GM23338 (cell line): Measurements from ENCODE around the gene IBSP. TPM values are rescaled to one million over a fixed set of nuclear protein-coding genes. Genes with fewer than 3 reads are reported as not detected.

ENCODE experiments used
- ATAC-seq: fragments of 200-7000 bp; cut with Tn5 transposase; 3 replicates; pipeline ENCODE4 v1.9.1; 2020
- DNase-seq: peaks from one replicate; pipeline ENCODE4 v3.0.0-alpha.2; 2015; ENCODE audit warnings: low spot score
- H2AFZ ChIP-seq: fragments of 200-600 bp; sonication (generic); 2 replicates; pipeline ENCODE4 v1.8.0; 2016; ENCODE audit warnings: antibody characterized with exemption, mild to moderate bottlenecking, moderate library complexity
- H3F3A ChIP-seq: fragments of 200-600 bp; sonication (generic); replicated peaks from 2 replicates; pipeline ENCODE4 v1.8.0; 2017; ENCODE audit warnings: antibody characterized with exemption, mixed run types, low read depth
- H3K27ac ChIP-seq: fragments of 200-600 bp; sonication (generic); 2 replicates; pipeline ENCODE4 v1.6.1; 2016; ENCODE audit warnings: low read depth
- H3K27me3 ChIP-seq: fragments of 200-600 bp; sonication (generic); 2 replicates; pipeline ENCODE4 v1.8.0; 2016; ENCODE audit warnings: mild to moderate bottlenecking, mixed run types, moderate library complexity; ENCODE audit not compliant: insufficient read depth
- H3K36me3 ChIP-seq: fragments of 200-600 bp; sonication (generic); 2 replicates; pipeline ENCODE4 v1.8.0; 2016; ENCODE audit warnings: mild to moderate bottlenecking; ENCODE audit not compliant: insufficient read depth
- H3K4me1 ChIP-seq: fragments of 200-600 bp; sonication (generic); 2 replicates; pipeline ENCODE4 v1.8.0; 2016; ENCODE audit warnings: mild to moderate bottlenecking, moderate library complexity; ENCODE audit not compliant: insufficient read depth
- H3K4me2 ChIP-seq: fragments of 200-600 bp; sonication (generic); 2 replicates; pipeline ENCODE4 v1.7.1; 2017; ENCODE audit warnings: mixed run types
- H3K4me3 ChIP-seq: fragments of 200-600 bp; sonication (generic); 2 replicates; pipeline ENCODE4 v1.6.1; 2016; ENCODE audit warnings: mixed run types
- H3K79me2 ChIP-seq: fragments of 200-600 bp; sonication (generic); replicated peaks from 2 replicates; pipeline ENCODE4 v1.8.0; 2017; ENCODE audit warnings: mild to moderate bottlenecking; ENCODE audit not compliant: insufficient read depth
- H3K9me2 ChIP-seq: fragments of 200-600 bp; sonication (generic); 2 replicates; pipeline ENCODE4 v1.8.0; 2017; ENCODE audit not compliant: insufficient read depth
- H4K20me1 ChIP-seq: fragments of 200-600 bp; sonication (generic); replicated peaks from 2 replicates; pipeline ENCODE4 v1.8.0; 2017; ENCODE audit warnings: mild to moderate bottlenecking; ENCODE audit not compliant: insufficient read depth
- H3K27ac Mint-ChIP-seq: 2 replicates; pipeline ENCODE4 v1.8.0; 2020; ENCODE audit warnings: inconsistent platforms, mild to moderate bottlenecking, moderate library complexity, mixed read lengths
- H3K27me3 Mint-ChIP-seq: 3 replicates; pipeline ENCODE4 v1.8.0; 2022; ENCODE audit warnings: low read depth, mild to moderate bottlenecking, moderate library complexity, mixed read lengths, inconsistent platforms; ENCODE audit not compliant: insufficient read depth, poor library complexity
- H3K36me3 Mint-ChIP-seq: 3 replicates; pipeline ENCODE4 v1.8.0; 2021; ENCODE audit warnings: low read depth, mild to moderate bottlenecking, inconsistent platforms, moderate library complexity, mixed read lengths
- H3K4me1 Mint-ChIP-seq: 3 replicates; pipeline ENCODE4 v1.8.0; 2020; ENCODE audit warnings: mild to moderate bottlenecking, inconsistent platforms, mixed read lengths
- H3K4me3 Mint-ChIP-seq: 3 replicates; pipeline ENCODE4 v1.8.0; 2021; ENCODE audit warnings: moderate library complexity, mild to moderate bottlenecking, inconsistent platforms, mixed read lengths
- H3K9me3 Mint-ChIP-seq: 3 replicates; pipeline ENCODE4 v1.8.0; 2020; ENCODE audit warnings: moderate library complexity, mild to moderate bottlenecking, inconsistent platforms, mixed read lengths
- CREB1 ChIP-seq: fragments of 250-450 bp; sonication (Bioruptor Pico); IDR thresholded peaks from 2 replicates; pipeline ENCODE4 v1.5.0; 2020; ENCODE audit warnings: low read depth, mild to moderate bottlenecking, moderate library complexity
- CTCF ChIP-seq, 2 experiments: fragments of 200-600 bp in 1 of 2; sonication (generic) in 1 of 2; conservative IDR thresholded peaks; 2 replicates each; pipeline versions ENCODE4 v1.5.1 to v1.6.1; 2016 to 2017; ENCODE audit warnings: antibody characterized with exemption in 2 of 2, low read depth in 2 of 2, mild to moderate bottlenecking in 2 of 2, moderate library complexity in 1 of 2
- ETS1 ChIP-seq: IDR thresholded peaks from 2 replicates; pipeline ENCODE4 v1.6.1; 2016; ENCODE audit warnings: antibody characterized with exemption
- EZH2 ChIP-seq: fragments of 200-600 bp; sonication (generic); IDR thresholded peaks from one replicate; pipeline ENCODE4 v1.8.0; 2017; ENCODE audit warnings: antibody characterized with exemption, mild to moderate bottlenecking, low read depth; ENCODE audit not compliant: unreplicated experiment
- EZH2phosphoT487 ChIP-seq: fragments of 200-600 bp; sonication (generic); IDR thresholded peaks from one replicate; pipeline ENCODE4 v1.8.1; 2018; ENCODE audit warnings: antibody characterized with exemption; ENCODE audit not compliant: unreplicated experiment
- JUNB ChIP-seq: IDR thresholded peaks from one replicate; pipeline ENCODE4 v1.6.1; 2016; ENCODE audit warnings: antibody characterized with exemption; ENCODE audit not compliant: unreplicated experiment
- NANOG ChIP-seq: IDR thresholded peaks from 2 replicates; pipeline ENCODE4 v1.6.1; 2016; ENCODE audit warnings: antibody characterized with exemption, borderline replicate concordance
- POLR2AphosphoS5 ChIP-seq: IDR thresholded peaks from 2 replicates; pipeline ENCODE4 v1.6.1; 2016; ENCODE audit warnings: antibody characterized with exemption, low read depth
- REST ChIP-seq: IDR thresholded peaks from one replicate; pipeline ENCODE4 v1.6.1; 2018; ENCODE audit warnings: antibody characterized with exemption; ENCODE audit not compliant: unreplicated experiment
- STAT1 ChIP-seq: IDR thresholded peaks from one replicate; pipeline ENCODE4 v1.6.1; 2016; ENCODE audit warnings: antibody characterized with exemption; ENCODE audit not compliant: unreplicated experiment
- ZNF114 ChIP-seq: fragments of 250-450 bp; sonication (Bioruptor Pico); IDR thresholded peaks from 2 replicates; pipeline ENCODE4 v1.5.0; 2020; ENCODE audit warnings: mild to moderate bottlenecking, moderate library complexity
- ZNF331 ChIP-seq: fragments of 250-450 bp; sonication (Bioruptor Pico); IDR thresholded peaks from 2 replicates; pipeline ENCODE4 v1.5.0; 2020; ENCODE audit warnings: low read depth, mild to moderate bottlenecking, moderate library complexity
- ZNF462 ChIP-seq: fragments of 250-450 bp; sonication (Bioruptor Pico); IDR thresholded peaks from 2 replicates; pipeline ENCODE4 v1.5.0; 2020; ENCODE audit warnings: mild to moderate bottlenecking, moderate library complexity
- polyA plus RNA-seq: library from polyadenylated mRNA; unstranded; fragments of >200 nt; fragmentation: Nextera tagmentation; extraction: Ambion mirVana; gene quantifications from 2 replicates; pipeline ENCODE4 v1.2.1, GENCODE V29; 2016
- total RNA-seq: library from RNA; depleted of rRNA; stranded (reverse); fragments of >200 nt; shearing (Covaris generic); gene quantifications from 2 replicates; pipeline ENCODE4 v1.2.3, GENCODE V29; 2014

The IBSP gene
- total and polyA plus RNA-seq, 2 experiments from 2014 or later = not detected

- no peak for TF ChIP-seq EZH2phosphoT487
- TF ChIP-seq ZNF114 = no peak
- no peak for TF ChIP-seq ZNF331 (CRISPR knock-in tag)
Measured at GRCh38 chr4:87811977-87812376, 12.6 kb downstream of the IBSP start (continued).

- Mint-ChIP-seq H3K9me3 (peaks cover 14% of the 10 kb centered on the region), H3K27me3 (peaks cover 10% of the 10 kb centered on the region), H3K4me3 (no peak overlapping the region), H3K36me3 (peaks cover 20% of the 10 kb centered on the region), H3K4me1 (peaks cover 17% of the 10 kb centered on the region), H3K27ac (peak overlapping the region; percentile 91)
- H3K27me3 ChIP-seq = no peaks in the 10 kb centered on the region
- H3F3A ChIP-seq = no peaks in the 10 kb centered on the region
- H3K27ac ChIP-seq = no peak overlapping the region
- H4K20me1 ChIP-seq = no peaks in the 10 kb centered on the region
- no peak overlapping the region for H3K4me2 ChIP-seq
- H3K4me3 ChIP-seq = no peak overlapping the region
- H3K79me2 ChIP-seq = no peaks in the 10 kb centered on the region
- H3K4me1 ChIP-seq = no peaks in the 10 kb centered on the region; the same call in 1 of the 2 replicates
- ATAC-seq (peak; percentile 68), DNase-seq (peak; percentile 24)
- peaks cover 32% of the 10 kb centered on the region; the same call in 1 of the 2 replicates for H3K9me2 ChIP-seq
- peak overlapping the region; percentile 97 for H2AFZ ChIP-seq
- no peaks in the 10 kb centered on the region for H3K36me3 ChIP-seq
- TF ChIP-seq STAT1 (no peak), CREB1 (no peak), ETS1 (no peak), ZNF462 (CRISPR knock-in tag) (no peak), CTCF (conservative IDR thresholded peaks at IDR 0.05; ENCODE audit: low read depth in 2 of 2) (no peak), ZNF114 (no peak), EZH2phosphoT487 (no peak), POLR2AphosphoS5 (no peak), REST (no peak), NANOG (no peak), EZH2 (no peak), JUNB (no peak)
Measured at GRCh38 chr4:87819281-87819919, 20.0 kb downstream of the IBSP start.
